GM19324 (cell line): Measurements from ENCODE around the gene NCAM2.
"Not testable (repeated sequence)": the region's sequence is repeated elsewhere in the genome, so short reads cannot be mapped to it uniquely, and the experiment has no call there.

Source experiments
- ATAC-seq: cut with Tn5 transposase; IDR thresholded peaks from one replicate; pipeline ENCODE4 v1.9.1; 2021; ENCODE audit warnings: mild to moderate bottlenecking, moderate library complexity; ENCODE audit not compliant: unreplicated experiment, low FRiP score

NCAM2 gene

GRCh38 chr21:21290751-21291150 lies 292.5 kb downstream of the NCAM2 start:
- ATAC-seq: no peak

GRCh38 chr21:21291883-21292569 lies 293.8 kb downstream of the NCAM2 start:
- no peak for ATAC-seq

- no peak for ATAC-seq
Observed at GRCh38 chr21:21295303-21295702, 297.1 kb downstream of the NCAM2 start.

GRCh38 chr21:21297211-21297610 lies 299.0 kb downstream of the NCAM2 start:
- no peak for ATAC-seq

- no peak for ATAC-seq
Observed at GRCh38 chr21:21301013-21301412, 302.8 kb downstream of the NCAM2 start.

GRCh38 chr21:21309510-21309909 lies 311.3 kb downstream of the NCAM2 start:
- no peak for ATAC-seq

GRCh38 chr21:21324297-21324696 lies 326.1 kb downstream of the NCAM2 start:
- ATAC-seq: no peak

- no peak for ATAC-seq
Observed at GRCh38 chr21:21332492-21332891, 334.3 kb downstream of the NCAM2 start.

GRCh38 chr21:21341041-21341440 lies 342.8 kb downstream of the NCAM2 start:
- ATAC-seq: no peak

- no peak for ATAC-seq
Observed at GRCh38 chr21:21345296-21345695, 347.1 kb downstream of the NCAM2 start.

GRCh38 chr21:21345872-21346271 lies 347.7 kb downstream of the NCAM2 start:
- ATAC-seq: no peak

- no peak for ATAC-seq
Observed at GRCh38 chr21:21366277-21366676, 368.1 kb downstream of the NCAM2 start.

GRCh38 chr21:21367583-21367982 lies 369.4 kb downstream of the NCAM2 start:
- no peak for ATAC-seq

GRCh38 chr21:21373969-21374368 lies 375.8 kb downstream of the NCAM2 start:
- no peak for ATAC-seq

- ATAC-seq: no peak
Observed at GRCh38 chr21:21383126-21383525, 384.9 kb downstream of the NCAM2 start.

- no peak for ATAC-seq
Observed at GRCh38 chr21:21384977-21385376, 386.8 kb downstream of the NCAM2 start.

- no peak for ATAC-seq
Observed at GRCh38 chr21:21385404-21385803, 387.2 kb downstream of the NCAM2 start.

- no peak for ATAC-seq
Observed at GRCh38 chr21:21387916-21388315, 389.7 kb downstream of the NCAM2 start.

GRCh38 chr21:21394064-21394463 lies 395.9 kb downstream of the NCAM2 start:
- no peak for ATAC-seq

GRCh38 chr21:21396424-21396823 lies 398.2 kb downstream of the NCAM2 start:
- no peak for ATAC-seq

GRCh38 chr21:21397464-21397863 lies 399.3 kb downstream of the NCAM2 start:
- no peak for ATAC-seq

- ATAC-seq: no peak
Observed at GRCh38 chr21:21401444-21401843, 403.2 kb downstream of the NCAM2 start.

GRCh38 chr21:21402187-21402586 lies 404.0 kb downstream of the NCAM2 start:
- ATAC-seq: not testable (repeated sequence)
